DMS114 treated with DMSO at 0.1 percent for 48 hours (cell line): ENCODE results near the gene TMEM184C.

Experiments used
- DNase-seq: peaks from one replicate; lab custom pipeline; 2025; ENCODE audit not compliant: unreplicated experiment; lab: John Stamatoyannopoulos, UW

The TMEM184C gene

GRCh38 chr4:147599206-147599605 lies 18.0 kb upstream of the TMEM184C start:
- no peak for DNase-seq

- DNase-seq: no peak
Observed at GRCh38 chr4:147599769-147600168, 17.4 kb upstream of the TMEM184C start.

- no peak for DNase-seq
Observed at GRCh38 chr4:147605499-147605898, 11.7 kb upstream of the TMEM184C start.

- DNase-seq: no peak
Observed at GRCh38 chr4:147607471-147607870, 9.7 kb upstream of the TMEM184C start.

GRCh38 chr4:147610686-147611085 lies 6.5 kb upstream of the TMEM184C start:
- DNase-seq: no peak

GRCh38 chr4:147616849-147617172 lies 386 bp upstream of the TMEM184C start:
- no peak for DNase-seq

GRCh38 chr4:147617841-147618691 lies 869 bp downstream of the TMEM184C start:
- DNase-seq: no peak

GRCh38 chr4:147620315-147620714 lies 3.1 kb downstream of the TMEM184C start:
- DNase-seq: no peak

- DNase-seq: no peak
Observed at GRCh38 chr4:147625733-147626132, 8.5 kb downstream of the TMEM184C start.

GRCh38 chr4:147626903-147627302 lies 9.7 kb downstream of the TMEM184C start:
- DNase-seq: no peak

- DNase-seq: no peak
Observed at GRCh38 chr4:147628415-147628814, 11.2 kb downstream of the TMEM184C start.

- DNase-seq: no peak
Observed at GRCh38 chr4:147629783-147630730, 12.9 kb downstream of the TMEM184C start.

- DNase-seq: no peak
Observed at GRCh38 chr4:147633113-147633512, 15.9 kb downstream of the TMEM184C start.

GRCh38 chr4:147633643-147634042 lies 16.4 kb downstream of the TMEM184C start:
- DNase-seq: no peak

GRCh38 chr4:147635348-147635747 lies 18.2 kb downstream of the TMEM184C start:
- DNase-seq: no peak

GRCh38 chr4:147638365-147638764 lies 21.2 kb downstream of the TMEM184C start:
- no peak for DNase-seq

GRCh38 chr4:147638942-147639341 lies 21.7 kb downstream of the TMEM184C start:
- DNase-seq: no peak

- no peak for DNase-seq
Observed at GRCh38 chr4:147639388-147639787, 22.2 kb downstream of the TMEM184C start.

GRCh38 chr4:147640331-147640730 lies 23.1 kb downstream of the TMEM184C start:
- no peak for DNase-seq

GRCh38 chr4:147643616-147644015 lies 26.4 kb downstream of the TMEM184C start:
- DNase-seq: no peak

- DNase-seq: no peak
Observed at GRCh38 chr4:147644471-147644870, 27.3 kb downstream of the TMEM184C start.

- no peak for DNase-seq
Observed at GRCh38 chr4:147645099-147645498, 27.9 kb downstream of the TMEM184C start.
